NCI-H69 (cell line): ENCODE measurements around the gene HIP1.

ENCODE experiments used
- DNase-seq: peaks from one replicate; lab custom pipeline; 2025; lab: John Stamatoyannopoulos, UW

The HIP1 gene

GRCh38 chr7:75485979-75486643, 252.6 kb downstream of the HIP1 start, which contains the start of gene POM121C:
TSS of gene POM121C (minus strand) at chr7:75486299. CDS start at chr7:75441496, 44,803 bp downstream.
- DNase-seq: peak; percentile 93

GRCh38 chr7:75485355-75485978, 253.3 kb downstream of the HIP1 start:
- DNase-seq: peak; percentile 9
